Upper lobe of left lung (tissue), 4 donors: ENCODE data around the gene GIT2.

Source experiments
- POLR2A ChIP-seq, 4 donors: fragments of 450-650 bp; IDR thresholded peaks; one replicate each; pipeline ENCODE4 v1.5.1; 2016 to 2017; ENCODE audit warnings: antibody characterized with exemption in 4 of 4, mild to moderate bottlenecking in 2 of 4
- TF ChIP-seq, protein P1 (sequence below), 6 experiments: fragments of 450-650 bp in 4 of 6; fragments of 200-600 bp in 2 of 6; sonication (generic) in 2 of 6; IDR thresholded peaks; one replicate each; pipeline ENCODE4 v1.5.1; 2016 to 2019; ENCODE audit warnings: antibody characterized with exemption in 6 of 6

GRCh38 chr12:110039085-110039807 lies 43.1 kb upstream of the GIT2 start:
- TF ChIP-seq POLR2A (IDR thresholded peaks at IDR 0.05), result peak in 1 of 4 donors; percentile 52
- TF ChIP-seq, protein P1, sequence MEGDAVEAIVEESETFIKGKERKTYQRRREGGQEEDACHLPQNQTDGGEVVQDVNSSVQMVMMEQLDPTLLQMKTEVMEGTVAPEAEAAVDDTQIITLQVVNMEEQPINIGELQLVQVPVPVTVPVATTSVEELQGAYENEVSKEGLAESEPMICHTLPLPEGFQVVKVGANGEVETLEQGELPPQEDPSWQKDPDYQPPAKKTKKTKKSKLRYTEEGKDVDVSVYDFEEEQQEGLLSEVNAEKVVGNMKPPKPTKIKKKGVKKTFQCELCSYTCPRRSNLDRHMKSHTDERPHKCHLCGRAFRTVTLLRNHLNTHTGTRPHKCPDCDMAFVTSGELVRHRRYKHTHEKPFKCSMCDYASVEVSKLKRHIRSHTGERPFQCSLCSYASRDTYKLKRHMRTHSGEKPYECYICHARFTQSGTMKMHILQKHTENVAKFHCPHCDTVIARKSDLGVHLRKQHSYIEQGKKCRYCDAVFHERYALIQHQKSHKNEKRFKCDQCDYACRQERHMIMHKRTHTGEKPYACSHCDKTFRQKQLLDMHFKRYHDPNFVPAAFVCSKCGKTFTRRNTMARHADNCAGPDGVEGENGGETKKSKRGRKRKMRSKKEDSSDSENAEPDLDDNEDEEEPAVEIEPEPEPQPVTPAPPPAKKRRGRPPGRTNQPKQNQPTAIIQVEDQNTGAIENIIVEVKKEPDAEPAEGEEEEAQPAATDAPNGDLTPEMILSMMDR (IDR thresholded peaks at IDR 0.05), result no peak
